Loucy (cell line): ENCODE measurements around the gene CASK.

Source experiments
- H2AFZ ChIP-seq: fragments of 200-600 bp; sonication (generic); 2 replicates; pipeline ENCODE4 v1.6.0; 2016; ENCODE audit warnings: antibody characterized with exemption, mild to moderate bottlenecking, low read length, moderate library complexity
- H3F3A ChIP-seq: fragments of 200-600 bp; 2 replicates; pipeline ENCODE4 v1.6.0; 2016; ENCODE audit warnings: antibody characterized with exemption, low read depth, mild to moderate bottlenecking
- H3K27me3 ChIP-seq: fragments of 200-600 bp; sonication (generic); 2 replicates; pipeline ENCODE4 v1.6.1; 2014; ENCODE audit warnings: low read length, mild to moderate bottlenecking; ENCODE audit not compliant: insufficient read depth, poor library complexity, severe bottlenecking
- H3K36me3 ChIP-seq: fragments of 200-600 bp; sonication (generic); 2 replicates; pipeline ENCODE4 v1.6.1; 2016; ENCODE audit warnings: low read length; ENCODE audit not compliant: insufficient read depth
- H3K4me1 ChIP-seq: fragments of 200-600 bp; sonication (generic); 2 replicates; pipeline ENCODE4 v1.5.1; 2014; ENCODE audit warnings: low read length, mild to moderate bottlenecking; ENCODE audit not compliant: insufficient read depth, poor library complexity, severe bottlenecking
- H3K4me2 ChIP-seq: fragments of 200-600 bp; sonication (generic); 2 replicates; pipeline ENCODE4 v1.6.0; 2014; ENCODE audit warnings: antibody characterized with exemption, low read length, low read depth, mild to moderate bottlenecking; ENCODE audit not compliant: poor library complexity, severe bottlenecking
- H3K4me3 ChIP-seq: fragments of 200-600 bp; sonication (generic); 2 replicates; pipeline ENCODE4 v1.5.1; 2014; ENCODE audit warnings: low read length, mild to moderate bottlenecking, mixed read lengths; ENCODE audit not compliant: poor library complexity, severe bottlenecking
- H3K79me2 ChIP-seq: fragments of 200-600 bp; sonication (generic); 2 replicates; pipeline ENCODE4 v1.6.1; 2014; ENCODE audit warnings: low read length; ENCODE audit not compliant: insufficient read depth
- H3K9ac ChIP-seq: fragments of 200-600 bp; sonication (generic); 2 replicates; pipeline ENCODE4 v1.6.0; 2014; ENCODE audit warnings: mild to moderate bottlenecking, low read depth, low read length, moderate library complexity; ENCODE audit not compliant: poor library complexity, severe bottlenecking
- H3K9me2 ChIP-seq: fragments of 200-600 bp; sonication (generic); replicated peaks from 2 replicates; pipeline ENCODE4 v1.6.1; 2016; ENCODE audit warnings: low read depth, low read length, mixed read lengths
- H3K9me3 ChIP-seq: fragments of 200-600 bp; sonication (generic); 2 replicates; pipeline ENCODE4 v1.6.1; 2014; ENCODE audit warnings: mild to moderate bottlenecking, antibody characterized with exemption, low read length, low read depth; ENCODE audit not compliant: insufficient read depth
- H4K20me1 ChIP-seq: fragments of 200-600 bp; sonication (generic); 2 replicates; pipeline ENCODE4 v1.6.0; 2014; ENCODE audit warnings: antibody characterized with exemption, low read length, mild to moderate bottlenecking; ENCODE audit not compliant: insufficient read depth, poor library complexity, severe bottlenecking
- EZH2phosphoT487 ChIP-seq: fragments of 200-600 bp; IDR thresholded peaks from 2 replicates; pipeline ENCODE4 v1.6.1; 2018; ENCODE audit warnings: antibody characterized with exemption, mild to moderate bottlenecking, moderate library complexity, borderline replicate concordance
- TF ChIP-seq, protein P1 (sequence below): fragments of 200-600 bp; sonication (generic); conservative IDR thresholded peaks from 2 replicates; pipeline ENCODE4 v1.5.1; 2014; ENCODE audit warnings: mild to moderate bottlenecking, antibody characterized with exemption, low read length

CASK gene

DNA sequence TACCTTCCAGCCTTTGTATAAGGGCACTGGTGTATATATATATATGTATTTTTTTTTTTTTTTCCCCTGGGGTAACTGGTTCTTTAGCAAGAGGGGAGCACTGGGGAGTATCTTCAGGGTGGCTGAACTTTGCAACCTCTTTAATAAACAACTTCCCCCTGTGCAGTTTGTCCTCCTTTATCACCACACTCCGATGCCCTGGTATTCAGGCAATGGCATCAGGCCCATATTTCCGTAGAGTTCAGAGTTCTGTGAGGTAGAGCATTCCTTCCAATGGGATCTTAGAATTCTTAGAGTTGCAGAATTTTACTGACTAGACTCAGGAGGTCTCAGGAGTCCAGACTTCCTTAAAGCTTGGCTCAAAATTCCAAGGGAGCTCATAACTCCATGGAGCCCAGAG, 451.6 kb downstream of the CASK start:
- H3K9ac ChIP-seq, result no peak overlapping the region
- no peaks in the 10 kb centered on the region for H3F3A ChIP-seq
- H3K9me3 ChIP-seq, result no peaks in the 10 kb centered on the region
- H3K4me2 ChIP-seq, result no peak overlapping the region
- H4K20me1 ChIP-seq, result no peaks in the 10 kb centered on the region
- no peak overlapping the region for H3K4me3 ChIP-seq
- no peak overlapping the region for H2AFZ ChIP-seq
- H3K4me1 ChIP-seq, result no peaks in the 10 kb centered on the region
- no peaks in the 10 kb centered on the region for H3K27me3 ChIP-seq
- H3K79me2 ChIP-seq, result no peaks in the 10 kb centered on the region
- no peaks in the 10 kb centered on the region for H3K36me3 ChIP-seq
- no peaks in the 10 kb centered on the region for H3K9me2 ChIP-seq
- TF ChIP-seq, protein P1, sequence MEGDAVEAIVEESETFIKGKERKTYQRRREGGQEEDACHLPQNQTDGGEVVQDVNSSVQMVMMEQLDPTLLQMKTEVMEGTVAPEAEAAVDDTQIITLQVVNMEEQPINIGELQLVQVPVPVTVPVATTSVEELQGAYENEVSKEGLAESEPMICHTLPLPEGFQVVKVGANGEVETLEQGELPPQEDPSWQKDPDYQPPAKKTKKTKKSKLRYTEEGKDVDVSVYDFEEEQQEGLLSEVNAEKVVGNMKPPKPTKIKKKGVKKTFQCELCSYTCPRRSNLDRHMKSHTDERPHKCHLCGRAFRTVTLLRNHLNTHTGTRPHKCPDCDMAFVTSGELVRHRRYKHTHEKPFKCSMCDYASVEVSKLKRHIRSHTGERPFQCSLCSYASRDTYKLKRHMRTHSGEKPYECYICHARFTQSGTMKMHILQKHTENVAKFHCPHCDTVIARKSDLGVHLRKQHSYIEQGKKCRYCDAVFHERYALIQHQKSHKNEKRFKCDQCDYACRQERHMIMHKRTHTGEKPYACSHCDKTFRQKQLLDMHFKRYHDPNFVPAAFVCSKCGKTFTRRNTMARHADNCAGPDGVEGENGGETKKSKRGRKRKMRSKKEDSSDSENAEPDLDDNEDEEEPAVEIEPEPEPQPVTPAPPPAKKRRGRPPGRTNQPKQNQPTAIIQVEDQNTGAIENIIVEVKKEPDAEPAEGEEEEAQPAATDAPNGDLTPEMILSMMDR, result no peak

DNA sequence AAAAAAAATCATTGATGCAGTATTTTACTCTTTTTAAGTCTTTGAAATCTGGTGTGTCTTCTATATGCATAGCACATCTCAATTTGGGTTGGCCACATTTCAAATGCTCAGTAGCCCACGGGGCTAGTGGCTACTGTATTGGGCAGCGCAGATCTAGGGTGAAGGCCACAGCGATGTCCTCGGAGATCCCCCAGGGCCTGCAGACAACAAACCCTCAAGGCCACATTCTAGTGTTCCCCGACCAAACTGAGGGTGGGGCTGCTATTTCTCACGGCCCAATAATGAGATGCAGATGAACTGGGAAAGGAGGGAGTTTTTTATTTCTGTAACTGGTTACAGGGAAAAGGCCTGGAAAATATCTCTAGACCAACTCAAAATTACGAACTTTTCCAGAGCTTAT, 452.6 kb downstream of the CASK start:
- Histone ChIP-seq H3K9me3 (no peaks in the 10 kb centered on the region), H3K27me3 (no peaks in the 10 kb centered on the region), H3K9me2 (no peaks in the 10 kb centered on the region), H3K4me3 (no peak overlapping the region), H3K4me1 (no peaks in the 10 kb centered on the region), H3K36me3 (no peaks in the 10 kb centered on the region), H4K20me1 (no peaks in the 10 kb centered on the region), H3K79me2 (no peaks in the 10 kb centered on the region), H3F3A (no peaks in the 10 kb centered on the region), H3K4me2 (no peak overlapping the region), H3K9ac (no peak overlapping the region), H2AFZ (no peak overlapping the region)
- no peak for TF ChIP-seq EZH2phosphoT487
- TF ChIP-seq, protein P1, result no peak

DNA sequence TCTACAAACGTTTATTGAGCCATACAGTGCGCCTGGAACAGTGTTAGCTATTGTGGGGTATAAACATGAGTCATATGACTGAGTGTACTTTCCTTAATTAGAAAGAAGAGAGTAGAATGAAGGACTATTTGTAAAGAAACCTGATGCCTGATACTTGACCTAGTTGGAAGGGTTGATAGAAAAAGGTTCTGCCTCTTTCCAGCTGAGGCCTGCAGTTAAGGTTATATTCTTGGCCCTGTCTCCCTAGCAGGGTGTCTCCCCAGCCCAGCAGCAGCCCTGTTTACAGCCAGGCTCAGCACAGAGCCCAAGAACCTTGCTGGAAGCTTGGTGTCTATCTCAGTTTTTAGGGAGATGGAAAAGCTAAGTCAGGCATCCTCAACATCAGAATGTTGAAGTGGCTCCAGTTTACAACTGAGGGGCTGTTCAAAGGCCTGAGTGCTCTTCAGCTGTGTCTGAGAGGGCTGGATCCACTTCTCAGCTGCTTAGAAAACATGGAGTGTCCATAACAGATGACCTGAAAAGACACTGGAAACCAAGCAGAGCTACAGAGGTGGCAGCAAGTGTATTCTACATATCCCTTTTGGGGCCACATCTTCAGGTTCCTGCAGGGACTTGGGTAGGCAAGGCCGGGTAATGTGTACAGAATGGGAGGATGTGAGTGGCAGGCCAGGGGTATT, 454.6 kb downstream of the CASK start:
- no peaks in the 10 kb centered on the region for H3K9me3 ChIP-seq
- TF ChIP-seq, protein P1, result no peak
- no peak for TF ChIP-seq EZH2phosphoT487
- H3K27me3 ChIP-seq, result no peaks in the 10 kb centered on the region
- H3K9ac ChIP-seq, result no peak overlapping the region
- no peaks in the 10 kb centered on the region for H3K9me2 ChIP-seq
- H3K4me2 ChIP-seq, result no peak overlapping the region
- no peaks in the 10 kb centered on the region for H3F3A ChIP-seq
- no peaks in the 10 kb centered on the region for H3K79me2 ChIP-seq
- no peaks in the 10 kb centered on the region for H3K4me1 ChIP-seq
- H3K4me3 ChIP-seq, result no peak overlapping the region
- no peaks in the 10 kb centered on the region for H4K20me1 ChIP-seq
- no peak overlapping the region for H2AFZ ChIP-seq
- H3K36me3 ChIP-seq, result no peaks in the 10 kb centered on the region
